Thoracic aorta endothelial cell (primary cell): ENCODE data around the gene AGER. TPM values are rescaled to one million over a fixed set of nuclear protein-coding genes. Genes with fewer than 3 reads are reported as not detected.

Source experiments
- small RNA-seq: library from RNA; depleted of rRNA; stranded (forward); fragments of <200 nt; gene quantifications from one replicate; pipeline ENCODE3, GENCODE V24; 2012
- total RNA-seq: library from RNA; depleted of rRNA; stranded (reverse); fragments of >200 nt; gene quantifications from 2 replicates; pipeline ENCODE4 v1.2.3, GENCODE V29; 2012

Gene AGER
- total RNA-seq, result 0.27 and 0.36 TPM in 2 replicates

GRCh38 chr6:32184084-32184640 lies at the start of gene AGER:
AGER (minus strand) TSS chr6:32184253; CDS start chr6:32184222, 31 bp downstream.

DNA sequence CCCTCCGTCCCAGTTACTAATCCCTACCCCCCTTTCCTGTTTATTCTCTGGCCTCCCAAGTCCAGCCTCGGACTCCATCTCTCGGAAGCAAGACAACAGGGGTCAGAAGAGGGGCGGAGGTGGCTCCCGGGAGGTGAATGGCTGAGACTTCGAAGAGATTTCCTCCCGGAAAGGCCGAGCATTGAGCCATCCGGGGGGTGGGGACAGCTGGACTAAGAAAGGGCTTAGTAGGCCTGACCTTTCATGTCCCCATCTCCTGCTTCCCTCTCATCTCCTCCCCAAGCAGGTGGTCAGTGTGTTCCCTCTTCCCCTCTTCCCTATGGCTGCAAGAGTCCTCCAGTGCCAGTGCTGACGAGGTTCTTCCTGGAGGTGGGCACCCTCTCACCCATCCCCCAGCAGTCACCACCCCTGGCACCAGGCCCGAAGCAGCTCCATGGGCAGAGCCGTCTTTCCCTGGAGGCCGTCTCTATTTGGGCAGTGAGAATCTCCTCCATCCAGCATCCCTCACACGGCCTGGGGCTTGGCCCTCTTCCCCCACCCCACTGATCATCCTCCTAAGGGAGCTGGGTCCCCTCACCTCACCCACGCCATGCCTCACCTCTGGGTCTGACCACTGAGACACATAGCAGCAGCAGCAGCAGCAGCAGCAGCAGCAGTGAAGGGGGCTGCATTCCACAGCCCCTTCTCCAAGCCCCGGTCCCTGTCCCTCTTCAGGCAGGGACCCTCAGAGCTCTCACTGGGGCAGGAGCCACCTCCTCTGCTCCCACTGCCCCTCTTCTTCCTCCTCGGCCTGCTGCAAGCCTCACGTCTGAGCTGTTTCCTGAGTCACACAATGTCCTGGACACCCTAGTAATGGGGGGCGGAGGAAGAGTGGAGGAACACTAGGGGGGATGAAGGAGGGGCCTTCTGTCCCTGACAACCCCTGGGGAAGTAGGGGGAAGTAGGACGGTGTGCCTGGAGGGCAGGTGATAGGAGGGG lies 39.5 kb upstream of the AGER start, which contains the start of gene NOTCH4:
NOTCH4 (minus strand) TSS at position 810 of the 978 bp plus-strand sequence; CDS start at position 671, 139 bp downstream.

DNA sequence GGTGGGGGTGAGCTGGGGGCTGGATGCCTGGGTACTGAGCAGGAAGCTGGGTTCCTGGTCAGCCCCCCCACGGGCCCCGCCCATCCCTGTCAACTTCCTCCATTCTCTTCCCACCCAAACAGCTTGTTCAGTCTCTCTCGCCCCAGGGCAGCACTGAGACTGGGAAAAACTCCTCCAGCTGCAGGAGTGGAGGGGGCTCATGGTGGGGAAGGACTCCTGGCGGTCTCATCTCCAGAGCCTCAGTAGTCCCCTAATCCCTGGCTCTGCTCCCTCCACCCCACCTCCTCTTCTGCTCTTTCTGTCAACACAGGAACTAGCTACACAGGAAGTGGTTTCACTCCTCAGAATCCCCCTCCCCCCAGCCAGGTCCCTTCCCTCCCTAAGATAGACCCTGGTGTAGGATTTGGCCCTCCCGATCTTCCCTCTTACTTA lies 8.6 kb upstream of the AGER start, which contains the start of gene GPSM3:
GPSM3 (minus strand) TSS at position 36 of the 432 bp plus-strand sequence. CDS start 130 bp downstream, outside the sequence.

GRCh38 chr6:32190054-32190851 lies 6.2 kb upstream of the AGER start, which contains the start of gene PBX2:
PBX2 (minus strand) TSS chr6:32190202; CDS start chr6:32189915, 287 bp downstream.

GRCh38 chr6:32177788-32178546 lies 6.1 kb downstream of the AGER start, which contains the start of gene RNF5:
RNF5 (plus strand) TSS chr6:32178405; CDS start chr6:32178512, 107 bp downstream.

GRCh38 chr6:32175711-32176475 lies 8.2 kb downstream of the AGER start, which contains the start of gene AGPAT1:
AGPAT1 (minus strand) TSS chr6:32176084; CDS start chr6:32171496, 4,588 bp downstream.

DNA sequence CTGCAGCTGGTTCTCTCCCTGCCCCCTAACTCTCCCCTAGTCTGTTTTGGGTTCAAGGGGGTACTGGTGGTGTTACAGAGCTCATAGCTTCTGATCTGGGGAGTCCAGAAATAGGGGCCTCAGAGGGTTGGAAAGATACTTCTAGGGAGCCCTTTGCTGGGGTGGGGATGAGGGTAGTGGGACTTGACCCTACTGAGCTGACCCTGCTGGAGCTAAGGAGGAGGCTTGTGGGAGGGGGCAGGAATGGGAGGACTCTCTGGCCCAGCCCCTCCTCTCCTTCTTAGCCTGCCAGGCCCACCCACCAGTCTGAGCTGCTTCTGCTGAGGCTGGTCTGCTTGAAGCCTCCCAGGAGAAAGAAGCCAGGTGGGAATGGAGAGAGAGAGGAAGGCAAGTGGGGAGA lies 19.8 kb downstream of the AGER start, which contains the start of gene EGFL8:
EGFL8 (plus strand) TSS at position 301 of the 400 bp plus-strand sequence. CDS start 1,571 bp downstream, outside the sequence.

DNA sequence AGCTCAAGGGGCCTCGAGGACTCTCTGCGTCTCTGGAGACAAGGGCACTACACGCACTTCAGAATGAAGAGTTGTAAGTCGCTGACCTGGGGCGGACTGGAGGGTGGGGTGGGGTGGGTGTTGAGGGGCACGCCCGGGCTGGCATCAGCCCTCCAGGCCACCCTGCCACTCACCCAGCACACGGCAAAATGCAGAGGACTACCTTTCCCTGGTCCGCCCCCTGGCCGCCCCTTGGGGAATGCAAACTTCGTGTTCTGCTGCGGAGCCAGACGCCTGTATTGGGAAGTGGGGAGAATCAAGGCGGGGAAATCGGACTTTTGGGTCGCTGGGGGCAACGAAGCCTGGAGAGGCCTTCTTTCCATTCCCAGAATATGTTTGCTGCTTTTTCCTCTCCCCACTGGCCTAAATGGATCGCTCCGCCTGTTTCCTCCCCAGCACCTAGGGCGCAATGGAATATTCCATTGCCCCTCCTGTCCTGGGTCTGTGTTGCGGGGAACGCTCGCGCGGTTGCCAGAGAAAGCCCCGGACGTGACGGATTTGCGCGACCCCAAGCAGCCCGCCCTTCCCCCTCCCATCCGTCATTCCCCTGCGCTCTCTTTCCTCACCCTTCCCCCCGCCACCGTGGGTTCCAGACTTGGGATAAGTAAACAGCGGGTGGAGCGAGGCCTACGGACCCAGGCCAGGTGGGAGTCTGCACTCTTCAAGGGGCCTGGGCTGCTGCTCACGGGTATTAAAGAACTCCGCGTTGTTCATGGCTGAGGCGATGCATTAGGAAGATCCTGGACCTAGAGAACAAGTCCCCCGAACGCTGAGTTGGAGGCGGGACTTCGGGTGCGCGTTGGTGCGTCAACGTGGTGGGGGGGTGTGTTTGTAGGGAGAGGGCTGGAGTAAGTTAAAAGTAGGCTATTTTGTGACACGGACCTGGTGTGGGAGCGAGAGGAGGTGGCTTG lies 30.2 kb downstream of the AGER start, which contains the start of gene PPT2:
PPT2 (plus strand) TSS at position 578 of the 950 bp plus-strand sequence. CDS start 454 bp downstream, outside the sequence.

DNA sequence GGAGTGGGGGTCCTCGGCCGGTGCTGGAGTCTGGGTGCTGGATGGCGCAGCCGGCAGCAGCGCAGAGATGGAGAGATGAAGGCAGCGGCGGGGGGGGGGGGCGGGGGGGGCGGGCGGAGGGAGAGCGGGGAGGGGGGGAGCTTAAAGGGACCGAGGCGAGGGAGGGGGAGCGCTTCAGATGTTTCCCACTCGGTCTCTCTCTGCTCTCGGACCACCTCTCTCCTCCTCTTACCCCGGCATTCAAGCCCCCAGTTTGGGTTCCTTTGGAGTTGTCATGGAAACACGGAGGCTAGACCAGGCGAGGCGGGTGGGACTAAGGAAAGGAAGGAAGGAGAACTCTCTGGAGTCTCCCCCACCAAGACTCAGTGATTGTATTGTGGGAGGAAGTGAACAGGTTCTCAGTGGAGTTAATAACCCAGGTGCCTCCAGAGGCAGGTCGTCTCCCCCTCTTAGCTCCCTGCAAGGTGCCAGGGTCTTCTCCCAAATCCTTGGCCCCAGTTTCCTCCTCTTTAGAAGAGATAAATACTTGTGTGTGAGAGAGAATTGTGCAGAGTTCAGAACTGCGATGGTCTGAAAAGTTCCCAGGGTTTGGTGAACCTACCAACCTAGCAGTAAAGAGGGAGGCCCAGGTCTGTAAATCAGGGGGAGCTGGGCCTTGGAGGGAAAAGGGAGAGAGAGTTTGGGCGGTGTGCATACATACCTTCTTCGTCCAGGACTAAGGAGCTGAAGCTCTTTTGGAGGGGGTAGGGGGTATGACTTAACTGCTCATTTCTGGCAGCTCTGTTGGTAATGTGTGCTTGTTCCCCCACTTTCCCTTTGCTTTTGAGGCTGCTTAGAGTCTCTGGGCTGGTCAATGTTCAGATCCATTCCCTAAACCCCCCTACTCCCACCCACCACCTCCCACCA lies 31.9 kb downstream of the AGER start, which contains the start of gene PRRT1:
PRRT1 (minus strand) TSS at position 77 of the 906 bp plus-strand sequence. CDS start 112 bp downstream, outside the sequence.

Small RNAs within 50 kb of the gene (small RNA-seq; reads per million reads assigned to genes)
- gene AL662884.1, result not detected
- gene MIR6833, result not detected

Other genes starting within 250 kb of the AGER start
- 1.3 TPM in 2 replicates for gene CFB, start 238.2 kb downstream of the AGER start, total RNA-seq
- gene NELFE, start 225.3 kb downstream of the AGER start, total RNA-seq, result 99.7 and 101 TPM in 2 replicates
- 38.3 and 43.7 TPM in 2 replicates for gene SKIC2, start 225.1 kb downstream of the AGER start, total RNA-seq
- gene DXO, start 212.1 kb downstream of the AGER start, total RNA-seq, result 13.2 and 14.2 TPM in 2 replicates
- 0.86 and 1.6 TPM in 2 replicates for gene C4A, start 202.2 kb downstream of the AGER start, total RNA-seq
- 0.43 and 1.9 TPM in 2 replicates for gene C4B, start 169.5 kb downstream of the AGER start, total RNA-seq
- not detected in 2 replicates for gene CYP21A2, start 145.8 kb downstream of the AGER start, total RNA-seq
- 0.13 and 2.1 TPM in 2 replicates for gene TNXB, start 74.9 kb downstream of the AGER start, total RNA-seq
- gene ATF6B, start 56.0 kb downstream of the AGER start, total RNA-seq, result 33.1 and 38.4 TPM in 2 replicates
- gene FKBPL, start 54.0 kb downstream of the AGER start, total RNA-seq, result 5.2 and 6.7 TPM in 2 replicates
- 0.14 TPM in 1 of 2 replicates, not detected in the other for gene PRRT1, start 32.3 kb downstream of the AGER start, total RNA-seq
- gene PPT2, start 30.1 kb downstream of the AGER start, total RNA-seq, result 32.7 and 42.2 TPM in 2 replicates
- 1.1 and 1.2 TPM in 2 replicates for gene EGFL8, start 19.7 kb downstream of the AGER start, total RNA-seq
- 17.3 and 24.0 TPM in 2 replicates for gene AGPAT1, start 8.2 kb downstream of the AGER start, total RNA-seq
- 28.9 and 42.6 TPM in 2 replicates for gene RNF5, start 5.8 kb downstream of the AGER start, total RNA-seq
- 41.5 and 43.2 TPM in 2 replicates for gene PBX2, start 5.9 kb upstream of the AGER start, total RNA-seq
- gene GPSM3, start 8.4 kb upstream of the AGER start, total RNA-seq, result 7.6 and 11.6 TPM in 2 replicates
- gene NOTCH4, start 39.8 kb upstream of the AGER start, total RNA-seq, result 32.6 and 103 TPM in 2 replicates
- not detected in 2 replicates for gene TSBP1, start 187.7 kb upstream of the AGER start, total RNA-seq
- gene BTNL2, start 222.9 kb upstream of the AGER start, total RNA-seq, result not detected in 2 replicates